ENCODE results near the gene CAMKK1. TPM values are rescaled to one million over a fixed set of nuclear protein-coding genes. Genes with fewer than 3 reads are reported as not detected.

CAMKK1 gene
- total and polyA plus RNA-seq, 2 donors, result 4.9 to 10.8 TPM

GRCh38 chr17:3879186-3879585 lies 13.7 kb downstream of the CAMKK1 start:
- 77% methylated on average over 5 of the region's 5 CpGs for WGBS
- no peaks in the 10 kb centered on the region for H3K27me3 ChIP-seq (ENCODE audit: control insufficient read depth in 2 of 2, insufficient read depth in 1 of 2, low read length in 1 of 2)
- H3K36me3 ChIP-seq (ENCODE audit: control insufficient read depth in 2 of 2, insufficient read depth in 2 of 2, low read length in 1 of 2), result peaks cover 17 to 28% of the 10 kb centered on the region in 2 donors
- H3K27ac ChIP-seq (ENCODE audit: low read depth in 1 of 2, low read length in 1 of 2), result no peak overlapping the region
- H3K4me3 ChIP-seq (ENCODE audit: low read length in 2 of 2), result no peak overlapping the region
- H3K4me1 ChIP-seq (ENCODE audit: control insufficient read depth in 2 of 2, insufficient read depth in 2 of 2, low read length in 2 of 2), result peaks cover 0 to 17% of the 10 kb centered on the region in 2 donors
- no peaks in the 10 kb centered on the region for H3K9me3 ChIP-seq (ENCODE audit: control insufficient read depth in 2 of 2, insufficient read depth in 1 of 2, low read length in 1 of 2)
- DNase-seq (ENCODE audit: low read depth in 6 of 9, low spot score in 9 of 9), result no peak

GRCh38 chr17:3877220-3877619 lies 15.6 kb downstream of the CAMKK1 start:
- H3K4me1 ChIP-seq (ENCODE audit: control insufficient read depth in 2 of 2, insufficient read depth in 2 of 2, low read length in 2 of 2), result peaks cover 0 to under 1% of the 10 kb centered on the region in 2 donors
- H3K27ac ChIP-seq (ENCODE audit: low read depth in 1 of 2, low read length in 1 of 2), result no peak overlapping the region
- H3K4me3 ChIP-seq (ENCODE audit: low read length in 2 of 2), result no peak overlapping the region
- 94% methylated on average over 8 of the region's 8 CpGs for WGBS
- no peak for DNase-seq (ENCODE audit: low read depth in 6 of 9, low spot score in 9 of 9)
- no peaks in the 10 kb centered on the region for H3K27me3 ChIP-seq (ENCODE audit: control insufficient read depth in 2 of 2, insufficient read depth in 1 of 2, low read length in 1 of 2)
- no peaks in the 10 kb centered on the region for H3K9me3 ChIP-seq (ENCODE audit: control insufficient read depth in 2 of 2, insufficient read depth in 1 of 2, low read length in 1 of 2)
- H3K36me3 ChIP-seq (ENCODE audit: control insufficient read depth in 2 of 2, insufficient read depth in 2 of 2, low read length in 1 of 2), result peaks cover 24 to 27% of the 10 kb centered on the region in 2 donors

GRCh38 chr17:3875317-3875716 lies 17.5 kb downstream of the CAMKK1 start:
- Histone ChIP-seq H3K4me3 (ENCODE audit: low read length in 2 of 2) (no peak overlapping the region), H3K27me3 (ENCODE audit: control insufficient read depth in 2 of 2, insufficient read depth in 1 of 2, low read length in 1 of 2) (no peaks in the 10 kb centered on the region), H3K4me1 (ENCODE audit: control insufficient read depth in 2 of 2, insufficient read depth in 2 of 2, low read length in 2 of 2) (peaks cover 0 to 6% of the 10 kb centered on the region in 2 donors), H3K27ac (ENCODE audit: low read depth in 1 of 2, low read length in 1 of 2) (no peak overlapping the region), H3K36me3 (ENCODE audit: control insufficient read depth in 2 of 2, insufficient read depth in 2 of 2, low read length in 1 of 2) (peaks cover 25 to 28% of the 10 kb centered on the region in 2 donors), H3K9me3 (ENCODE audit: control insufficient read depth in 2 of 2, insufficient read depth in 1 of 2, low read length in 1 of 2) (no peaks in the 10 kb centered on the region)
- no peak for DNase-seq (ENCODE audit: low read depth in 6 of 9, low spot score in 9 of 9)
- WGBS, result 96% methylated on average over 7 of the region's 7 CpGs

- H3K36me3 ChIP-seq (ENCODE audit: control insufficient read depth in 2 of 2, insufficient read depth in 2 of 2, low read length in 1 of 2), result peaks cover 21 to 24% of the 10 kb centered on the region in 2 donors
Observed at GRCh38 chr17:3873862-3874261, 19.0 kb downstream of the CAMKK1 start.

GRCh38 chr17:3870871-3871306 lies 22.0 kb downstream of the CAMKK1 start:
- 58% methylated on average over 11 of the region's 11 CpGs for WGBS
- peaks cover 0 to 6% of the 10 kb centered on the region in 2 donors for H3K4me1 ChIP-seq (ENCODE audit: control insufficient read depth in 2 of 2, insufficient read depth in 2 of 2, low read length in 2 of 2)
- no peak overlapping the region for H3K4me3 ChIP-seq (ENCODE audit: low read length in 2 of 2)
- DNase-seq (ENCODE audit: low read depth in 6 of 9, low spot score in 9 of 9), result no peak
- H3K9me3 ChIP-seq (ENCODE audit: control insufficient read depth in 2 of 2, insufficient read depth in 1 of 2, low read length in 1 of 2), result no peaks in the 10 kb centered on the region
- H3K27ac ChIP-seq (ENCODE audit: low read depth in 1 of 2, low read length in 1 of 2), result peak overlapping the region in 1 of 2 donors; percentile 61
- H3K27me3 ChIP-seq (ENCODE audit: control insufficient read depth in 2 of 2, insufficient read depth in 1 of 2, low read length in 1 of 2), result no peaks in the 10 kb centered on the region
- H3K36me3 ChIP-seq (ENCODE audit: control insufficient read depth in 2 of 2, insufficient read depth in 2 of 2, low read length in 1 of 2), result peaks cover 10 to 22% of the 10 kb centered on the region in 2 donors

More at GRCh38 chr17:3873862-3874261, 19.0 kb downstream of the CAMKK1 start:
- no peaks in the 10 kb centered on the region for H3K27me3 ChIP-seq (ENCODE audit: control insufficient read depth in 2 of 2, insufficient read depth in 1 of 2, low read length in 1 of 2)
- no peaks in the 10 kb centered on the region for H3K9me3 ChIP-seq (ENCODE audit: control insufficient read depth in 2 of 2, insufficient read depth in 1 of 2, low read length in 1 of 2)
- no peak for DNase-seq (ENCODE audit: low read depth in 6 of 9, low spot score in 9 of 9)
- WGBS, result 93% methylated on average over 10 of the region's 10 CpGs
- peaks cover 0 to 6% of the 10 kb centered on the region in 2 donors for H3K4me1 ChIP-seq (ENCODE audit: control insufficient read depth in 2 of 2, insufficient read depth in 2 of 2, low read length in 2 of 2)
- H3K27ac ChIP-seq (ENCODE audit: low read depth in 1 of 2, low read length in 1 of 2), result no peak overlapping the region
- no peak overlapping the region for H3K4me3 ChIP-seq (ENCODE audit: low read length in 2 of 2)

- no peak overlapping the region for H3K27ac ChIP-seq (ENCODE audit: low read depth in 1 of 2, low read length in 1 of 2)
- 93% methylated on average over 11 of the region's 11 CpGs for WGBS
- H3K9me3 ChIP-seq (ENCODE audit: control insufficient read depth in 2 of 2, insufficient read depth in 1 of 2, low read length in 1 of 2), result no peaks in the 10 kb centered on the region
- no peak for DNase-seq (ENCODE audit: low read depth in 6 of 9, low spot score in 9 of 9)
- H3K36me3 ChIP-seq (ENCODE audit: control insufficient read depth in 2 of 2, insufficient read depth in 2 of 2, low read length in 1 of 2), result peaks cover 0 to 7% of the 10 kb centered on the region in 2 donors
- H3K4me1 ChIP-seq (ENCODE audit: control insufficient read depth in 2 of 2, insufficient read depth in 2 of 2, low read length in 2 of 2), result peaks cover 0 to 6% of the 10 kb centered on the region in 2 donors
- no peaks in the 10 kb centered on the region for H3K27me3 ChIP-seq (ENCODE audit: control insufficient read depth in 2 of 2, insufficient read depth in 1 of 2, low read length in 1 of 2)
- no peak overlapping the region for H3K4me3 ChIP-seq (ENCODE audit: low read length in 2 of 2)
Observed at GRCh38 chr17:3867606-3868005, 25.2 kb downstream of the CAMKK1 start.

- H3K4me3 ChIP-seq (ENCODE audit: low read length in 2 of 2), result no peak overlapping the region
- H3K27me3 ChIP-seq (ENCODE audit: control insufficient read depth in 2 of 2, insufficient read depth in 1 of 2, low read length in 1 of 2), result no peaks in the 10 kb centered on the region
- H3K4me1 ChIP-seq (ENCODE audit: control insufficient read depth in 2 of 2, insufficient read depth in 2 of 2, low read length in 2 of 2), result peaks cover 0 to 6% of the 10 kb centered on the region in 2 donors
- 93% methylated on average over 17 of the region's 17 CpGs for WGBS
- peaks cover 0 to 4% of the 10 kb centered on the region in 2 donors for H3K36me3 ChIP-seq (ENCODE audit: control insufficient read depth in 2 of 2, insufficient read depth in 2 of 2, low read length in 1 of 2)
- DNase-seq (ENCODE audit: low read depth in 6 of 9, low spot score in 9 of 9), result no peak
- no peak overlapping the region for H3K27ac ChIP-seq (ENCODE audit: low read depth in 1 of 2, low read length in 1 of 2)
- no peaks in the 10 kb centered on the region for H3K9me3 ChIP-seq (ENCODE audit: control insufficient read depth in 2 of 2, insufficient read depth in 1 of 2, low read length in 1 of 2)
Observed at GRCh38 chr17:3867106-3867505, 25.7 kb downstream of the CAMKK1 start.

GRCh38 chr17:3866276-3866675 lies 26.6 kb downstream of the CAMKK1 start:
- WGBS, result 98% methylated on average over 21 of the region's 21 CpGs
- no peak for DNase-seq (ENCODE audit: low read depth in 6 of 9, low spot score in 9 of 9)
- Histone ChIP-seq H3K4me1 (ENCODE audit: control insufficient read depth in 2 of 2, insufficient read depth in 2 of 2, low read length in 2 of 2) (peaks cover 0 to 6% of the 10 kb centered on the region in 2 donors), H3K4me3 (ENCODE audit: low read length in 2 of 2) (no peak overlapping the region), H3K27ac (ENCODE audit: low read depth in 1 of 2, low read length in 1 of 2) (no peak overlapping the region), H3K27me3 (ENCODE audit: control insufficient read depth in 2 of 2, insufficient read depth in 1 of 2, low read length in 1 of 2) (no peaks in the 10 kb centered on the region), H3K9me3 (ENCODE audit: control insufficient read depth in 2 of 2, insufficient read depth in 1 of 2, low read length in 1 of 2) (no peaks in the 10 kb centered on the region), H3K36me3 (ENCODE audit: control insufficient read depth in 2 of 2, insufficient read depth in 2 of 2, low read length in 1 of 2) (peaks cover 0 to 1% of the 10 kb centered on the region in 2 donors)

- Histone ChIP-seq H3K27me3 (ENCODE audit: control insufficient read depth in 2 of 2, insufficient read depth in 1 of 2, low read length in 1 of 2) (no peaks in the 10 kb centered on the region), H3K27ac (ENCODE audit: low read depth in 1 of 2, low read length in 1 of 2) (no peak overlapping the region), H3K36me3 (ENCODE audit: control insufficient read depth in 2 of 2, insufficient read depth in 2 of 2, low read length in 1 of 2) (peaks cover 3 to 7% of the 10 kb centered on the region in 2 donors), H3K9me3 (ENCODE audit: control insufficient read depth in 2 of 2, insufficient read depth in 1 of 2, low read length in 1 of 2) (no peaks in the 10 kb centered on the region), H3K4me1 (ENCODE audit: control insufficient read depth in 2 of 2, insufficient read depth in 2 of 2, low read length in 2 of 2) (no peaks in the 10 kb centered on the region), H3K4me3 (ENCODE audit: low read length in 2 of 2) (no peak overlapping the region)
- DNase-seq (ENCODE audit: low read depth in 6 of 9, low spot score in 9 of 9), result no peak
- WGBS, result 93% methylated on average over 8 of the region's 8 CpGs
Observed at GRCh38 chr17:3865176-3865575, 27.7 kb downstream of the CAMKK1 start.
